ENCODE measurements around the gene VPS26B. TPM values are rescaled to one million over a fixed set of nuclear protein-coding genes. Genes with fewer than 3 reads are reported as not detected.

The VPS26B gene
- total and polyA plus RNA-seq, 7 donors: 22.8 to 53.7 (median 35.7) TPM

GRCh38 chr11:134236834-134237556 lies 12.5 kb downstream of the VPS26B start:
- 93 to 96% methylated on average over 7 of the region's 7 CpGs for WGBS, 2 donors
- TF ChIP-seq POLR2A (IDR thresholded peaks at IDR 0.05): no peak
- no peak for TF ChIP-seq EP300 (IDR thresholded peaks at IDR 0.05)
- TF ChIP-seq CTCF (IDR thresholded peaks at IDR 0.05): no peak
- no peak for TF ChIP-seq POLR2AphosphoS5 (IDR thresholded peaks at IDR 0.05)
- H3K27ac ChIP-seq: no peak overlapping the region
- no peak overlapping the region for H3K4me3 ChIP-seq
- intact Hi-C loops (cut with DNase I): no loop called here
- H3K36me3 ChIP-seq: peaks cover 0 to 76% (median 9%) of the 10 kb centered on the region in 4 donors
- no peaks in the 10 kb centered on the region for H3K9me3 ChIP-seq
- no peak for DNase-seq
- no peaks in the 10 kb centered on the region for H3K27me3 ChIP-seq
- peaks cover 0 to 6% (median 0%) of the 10 kb centered on the region in 4 donors for H3K4me1 ChIP-seq

GRCh38 chr11:134237557-134237922 lies 13.1 kb downstream of the VPS26B start:
- peaks cover under 1 to 81% (median 12%) of the 10 kb centered on the region in 4 donors for H3K36me3 ChIP-seq
- DNase-seq: no peak

GRCh38 chr11:134238956-134239355 lies 14.5 kb downstream of the VPS26B start:
- Histone ChIP-seq H3K9me3 (no peaks in the 10 kb centered on the region), H3K27me3 (no peaks in the 10 kb centered on the region), H3K27ac (no peak overlapping the region), H3K4me1 (no peaks in the 10 kb centered on the region), H3K4me3 (no peak overlapping the region), H3K36me3 (peaks cover 6 to 90% (median 23%) of the 10 kb centered on the region in 4 donors)
- DNase-seq: no peak
- 97% methylated on average over 5 of the region's 5 CpGs for WGBS, 2 donors
- intact Hi-C loops (cut with DNase I): no loop called here
- no peak for TF ChIP-seq POLR2AphosphoS5 (IDR thresholded peaks at IDR 0.05)
- no peak for TF ChIP-seq EP300 (IDR thresholded peaks at IDR 0.05)

More at GRCh38 chr11:134237557-134237922, 13.1 kb downstream of the VPS26B start:
- Histone ChIP-seq H3K9me3 (no peaks in the 10 kb centered on the region), H3K27me3 (no peaks in the 10 kb centered on the region), H3K4me3 (no peak overlapping the region), H3K27ac (no peak overlapping the region), H3K4me1 (peaks cover 0 to 3% (median 0%) of the 10 kb centered on the region in 4 donors)
- intact Hi-C loops (cut with DNase I): no loop called here
- WGBS, 2 donors: 88 to 93% methylated on average over 11 of the region's 11 CpGs
- TF ChIP-seq POLR2A (IDR thresholded peaks at IDR 0.05) (no peak), CTCF (IDR thresholded peaks at IDR 0.05) (no peak), EP300 (IDR thresholded peaks at IDR 0.05) (no peak), POLR2AphosphoS5 (IDR thresholded peaks at IDR 0.05) (no peak)

GRCh38 chr11:134240592-134240991 lies 16.1 kb downstream of the VPS26B start:
- Histone ChIP-seq H3K4me1 (no peaks in the 10 kb centered on the region), H3K36me3 (peaks cover 6 to 96% (median 35%) of the 10 kb centered on the region in 4 donors), H3K27ac (no peak overlapping the region), H3K27me3 (no peaks in the 10 kb centered on the region), H3K9me3 (no peaks in the 10 kb centered on the region), H3K4me3 (no peak overlapping the region)
- 62 to 70% methylated on average over 6 of the region's 6 CpGs for WGBS, 2 donors
- no peak for DNase-seq
- TF ChIP-seq CTCF (IDR thresholded peaks at IDR 0.05) (no peak), EP300 (IDR thresholded peaks at IDR 0.05) (no peak), POLR2AphosphoS5 (IDR thresholded peaks at IDR 0.05) (no peak), POLR2A (IDR thresholded peaks at IDR 0.05) (no peak)
- intact Hi-C loops (cut with DNase I): no loop called here

- Histone ChIP-seq H3K4me3 (no peak overlapping the region), H3K27ac (no peak overlapping the region), H3K4me1 (no peaks in the 10 kb centered on the region), H3K36me3 (peaks cover 15 to 96% (median 48%) of the 10 kb centered on the region in 4 donors), H3K9me3 (no peaks in the 10 kb centered on the region), H3K27me3 (no peaks in the 10 kb centered on the region)
- no peak for DNase-seq
- WGBS, 2 donors: 93 to 96% methylated on average over 9 of the region's 9 CpGs
- TF ChIP-seq POLR2AphosphoS5 (IDR thresholded peaks at IDR 0.05): no peak
- no peak for TF ChIP-seq POLR2A (IDR thresholded peaks at IDR 0.05)
- no peak for TF ChIP-seq CTCF (IDR thresholded peaks at IDR 0.05)
- intact Hi-C loops (cut with DNase I): no loop called here
Measured at GRCh38 chr11:134242376-134242775, 17.9 kb downstream of the VPS26B start.

All from sigmoid colon (tissue), 7 donors.